Omental fat pad (tissue), 4 donors: ENCODE measurements around the gene ATPAF1. TPM values are rescaled to one million over a fixed set of nuclear protein-coding genes. Genes with fewer than 3 reads are reported as not detected.

ENCODE experiments used
- ATAC-seq: fragments of 150-250 bp; one replicate; pipeline ENCODE4 v1.9.1; 2016; ENCODE audit warnings: mild to moderate bottlenecking, moderate library complexity; ENCODE audit not compliant: low FRiP score
- DNase-seq: peaks from one replicate; pipeline ENCODE4 v3.0.0-alpha.2; 2019; ENCODE audit warnings: low spot score
- CTCF ChIP-seq, 3 donors: fragments of 450-650 bp; IDR thresholded peaks; one replicate each; pipeline ENCODE4 v1.5.1; 2016 to 2017; ENCODE audit warnings: antibody characterized with exemption in 3 of 3, mild to moderate bottlenecking in 3 of 3, moderate library complexity in 2 of 3
- total RNA-seq, 4 donors: library from RNA; depleted of rRNA; stranded (reverse); fragments of >200 nt; gene quantifications; one replicate each; pipeline ENCODE4 v1.1.0, GENCODE V29; 2016

Gene ATPAF1
- total RNA-seq, 4 donors from 2014 or later: 33.1 to 83.6 (median 57.0) TPM

DNA sequence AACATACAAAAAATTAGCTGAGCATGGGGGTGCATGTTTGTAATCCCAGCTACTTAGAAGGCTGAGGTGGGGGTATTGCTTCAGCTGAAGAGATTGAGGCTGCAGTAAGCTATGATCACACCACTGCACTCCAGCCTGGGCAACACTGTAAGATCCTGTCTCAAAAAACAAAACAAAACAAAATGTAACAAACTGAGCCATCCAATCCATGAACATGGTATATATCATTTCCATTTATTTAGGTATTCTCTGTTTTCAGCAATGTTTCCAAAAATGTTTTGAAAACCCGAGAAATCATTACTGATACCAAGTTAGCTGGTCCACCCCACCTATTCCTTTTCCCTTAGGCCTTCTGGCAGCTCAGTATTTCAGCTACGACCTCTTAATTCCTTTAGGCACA lies 18.4 kb downstream of the ATPAF1 start:
- TF ChIP-seq CTCF (IDR thresholded peaks at IDR 0.05): no peak
- DNase-seq (no peak), ATAC-seq (no peak)

DNA sequence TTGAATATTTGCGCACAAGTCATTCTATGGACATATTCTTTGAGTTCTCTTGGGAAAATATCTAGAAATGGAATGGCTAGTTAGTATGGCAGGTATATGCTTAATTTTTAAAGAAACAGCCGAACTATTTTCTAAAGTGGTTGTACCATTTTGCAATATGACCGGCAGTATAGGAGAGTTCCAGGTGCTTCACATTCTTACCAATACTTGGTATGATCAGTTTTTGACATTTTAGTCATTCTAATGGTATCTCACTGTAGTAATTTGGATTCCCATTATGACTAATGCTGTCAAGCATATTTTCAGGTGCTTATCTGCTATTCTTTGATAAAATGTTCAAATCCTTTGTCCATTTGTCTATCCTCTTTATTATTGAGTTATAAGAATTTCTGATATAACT lies 20.6 kb downstream of the ATPAF1 start:
- no peak for DNase-seq
- no peak for ATAC-seq
- TF ChIP-seq CTCF (IDR thresholded peaks at IDR 0.05): no peak

DNA sequence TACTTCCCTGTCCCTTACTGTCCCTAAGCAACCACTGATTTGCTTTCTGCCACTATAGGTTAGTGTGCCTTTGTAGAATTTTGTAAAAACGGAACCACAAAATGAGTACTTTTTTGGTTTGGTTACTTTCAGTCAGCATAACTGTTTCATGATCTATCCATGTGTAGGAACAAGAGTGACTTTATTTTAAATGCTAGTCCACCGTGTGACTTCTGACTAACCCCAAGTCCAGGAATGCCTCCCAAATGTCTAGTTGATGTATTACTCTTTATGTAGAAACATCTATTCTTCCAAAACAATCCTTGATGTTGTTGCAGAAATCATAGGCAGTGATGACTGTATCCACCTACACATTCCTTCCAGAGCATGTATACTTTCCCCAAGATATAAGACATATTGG lies 21.3 kb downstream of the ATPAF1 start:
- DNase-seq: no peak
- ATAC-seq: no peak
- no peak for TF ChIP-seq CTCF (IDR thresholded peaks at IDR 0.05)

- ATAC-seq (no peak), DNase-seq (no peak)
- no peak for TF ChIP-seq CTCF (IDR thresholded peaks at IDR 0.05)
These were observed 21.8 kb downstream of the ATPAF1 start for GRCh38 chr1:46646331-46646730.

DNA sequence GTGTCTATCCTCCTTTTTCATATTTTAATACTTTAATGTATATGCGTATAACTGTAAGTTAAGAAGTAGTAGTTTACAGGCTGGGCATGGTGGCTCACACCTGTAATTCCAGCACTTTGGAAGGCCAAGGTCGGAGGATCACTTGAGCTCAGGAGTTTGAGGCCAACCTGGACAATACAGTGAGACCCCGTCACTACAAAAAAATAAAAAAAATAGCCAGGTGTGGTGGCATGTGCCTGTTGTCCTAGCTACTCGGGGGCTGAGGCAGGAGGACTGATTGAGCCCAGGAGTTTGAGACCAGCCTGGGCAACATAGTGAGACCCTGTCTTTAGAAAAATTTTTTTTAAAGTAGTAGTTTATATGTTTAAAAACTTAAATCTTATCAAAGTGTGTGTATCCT lies 22.3 kb downstream of the ATPAF1 start:
- no peak for DNase-seq
- no peak for ATAC-seq
- no peak for TF ChIP-seq CTCF (IDR thresholded peaks at IDR 0.05)

DNA sequence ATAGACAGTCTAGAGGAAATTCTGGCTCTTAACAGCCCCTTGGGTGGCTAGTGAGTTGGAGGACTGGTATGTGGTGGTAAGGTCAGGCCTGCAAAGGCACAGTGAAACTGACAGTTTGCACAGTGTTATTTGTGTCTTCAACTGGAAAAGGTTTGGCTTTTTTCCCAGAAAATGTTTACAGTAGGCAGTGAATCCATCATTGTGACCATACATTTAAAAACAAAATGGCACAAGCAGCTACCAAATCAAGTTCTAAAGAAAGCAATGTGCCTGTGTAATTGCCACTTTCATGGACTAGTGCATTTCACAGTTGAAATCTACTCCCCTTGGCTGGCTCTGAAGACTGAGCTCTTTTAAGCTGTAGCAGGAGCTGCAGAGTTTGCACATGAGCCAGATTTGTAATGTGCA lies 24.8 kb downstream of the ATPAF1 start:
- no peak for TF ChIP-seq CTCF (IDR thresholded peaks at IDR 0.05)
- no peak for DNase-seq
- no peak for ATAC-seq

GRCh38 chr1:46642115-46642680 lies 26.0 kb downstream of the ATPAF1 start:
- TF ChIP-seq CTCF (IDR thresholded peaks at IDR 0.05): no peak
- DNase-seq: no peak
- no peak for ATAC-seq
